Upper lobe of left lung (tissue), 6 donors: ENCODE measurements around the gene RDH5. TPM values are rescaled to one million over a fixed set of nuclear protein-coding genes. Genes with fewer than 3 reads are reported as not detected.

Experiments
- ATAC-seq, 2 donors: fragments of 200-7000 bp; cut with Tn5 transposase; one replicate each; pipeline ENCODE4 v1.9.1; 2022; ENCODE audit warnings: mild to moderate bottlenecking in 2 of 2, moderate library complexity in 2 of 2; ENCODE audit not compliant: low FRiP score in 2 of 2
- DNase-seq, 2 donors: peaks; one replicate each; pipeline ENCODE4 v3.0.0-alpha.2; 2019 to 2020
- H3K27ac ChIP-seq, 4 donors: fragments of 200-600 bp; sonication (generic); one replicate each; pipeline ENCODE4 v1.5.1; 2016 to 2019
- H3K27me3 ChIP-seq, 4 donors: fragments of 200-600 bp; sonication (generic); one replicate each; pipeline ENCODE4 v1.5.1; 2017 to 2019
- H3K36me3 ChIP-seq, 4 donors: fragments of 200-600 bp; sonication (generic); one replicate each; pipeline ENCODE4 v1.5.1; 2016 to 2019
- H3K4me1 ChIP-seq, 4 donors: fragments of 200-600 bp; sonication (generic); one replicate each; pipeline ENCODE4 v1.5.1; 2018 to 2019
- H3K4me3 ChIP-seq, 4 donors: fragments of 200-600 bp; sonication (generic); one replicate each; pipeline ENCODE4 v1.5.1; 2017 to 2019; ENCODE audit warnings: mild to moderate bottlenecking in 2 of 4, moderate library complexity in 1 of 4
- H3K9me3 ChIP-seq, 4 donors: fragments of 200-600 bp; sonication (generic); one replicate each; pipeline ENCODE4 v1.5.1; 2018 to 2019
- CTCF ChIP-seq, 6 experiments: fragments of 450-650 bp in 4 of 6; fragments of 200-600 bp in 2 of 6; sonication (generic) in 2 of 6; IDR thresholded peaks; one replicate each; pipeline ENCODE4 v1.5.1; 2016 to 2019; ENCODE audit warnings: antibody characterized with exemption in 6 of 6
- EP300 ChIP-seq, 4 donors: sonication (generic); formaldehyde crosslinking; IDR thresholded peaks; one replicate each; pipeline ENCODE4 v1.5.1; 2017; ENCODE audit warnings: antibody characterized with exemption in 4 of 4, control low read depth in 2 of 4
- POLR2A ChIP-seq, 4 donors: fragments of 450-650 bp; IDR thresholded peaks; one replicate each; pipeline ENCODE4 v1.5.1; 2016 to 2017; ENCODE audit warnings: antibody characterized with exemption in 4 of 4, mild to moderate bottlenecking in 2 of 4
- POLR2AphosphoS5 ChIP-seq, 2 donors: sonication (generic); formaldehyde crosslinking; IDR thresholded peaks; one replicate each; pipeline ENCODE4 v1.5.1; 2017; ENCODE audit warnings: antibody characterized with exemption in 2 of 2
- WGBS, 2 donors: methylation state at CpG; one replicate each; pipeline ENCODE4 v1.1.5; 2017 to 2018; 5-methylcytosine and 5-hydroxymethylcytosine counted together
- total RNA-seq, 6 donors: library from RNA; depleted of rRNA in 4 of 6; stranded (reverse); fragments of >200 nt in 4 of 6; gene quantifications; one replicate each; pipeline versions ENCODE4 v1.1.0 to v1.2.1, GENCODE V29; 2016 to 2021
- donor health status: DM: no; HTN: no; CAD: no; lungs with moderate emphysema.
- donor health status: DM: no; HTN: yes; CAD: no; lungs with severe emphysema.

The RDH5 gene
- total RNA-seq, 6 donors from 2014 or later, result 3.8 to 37.7 (median 5.6) TPM

DNA sequence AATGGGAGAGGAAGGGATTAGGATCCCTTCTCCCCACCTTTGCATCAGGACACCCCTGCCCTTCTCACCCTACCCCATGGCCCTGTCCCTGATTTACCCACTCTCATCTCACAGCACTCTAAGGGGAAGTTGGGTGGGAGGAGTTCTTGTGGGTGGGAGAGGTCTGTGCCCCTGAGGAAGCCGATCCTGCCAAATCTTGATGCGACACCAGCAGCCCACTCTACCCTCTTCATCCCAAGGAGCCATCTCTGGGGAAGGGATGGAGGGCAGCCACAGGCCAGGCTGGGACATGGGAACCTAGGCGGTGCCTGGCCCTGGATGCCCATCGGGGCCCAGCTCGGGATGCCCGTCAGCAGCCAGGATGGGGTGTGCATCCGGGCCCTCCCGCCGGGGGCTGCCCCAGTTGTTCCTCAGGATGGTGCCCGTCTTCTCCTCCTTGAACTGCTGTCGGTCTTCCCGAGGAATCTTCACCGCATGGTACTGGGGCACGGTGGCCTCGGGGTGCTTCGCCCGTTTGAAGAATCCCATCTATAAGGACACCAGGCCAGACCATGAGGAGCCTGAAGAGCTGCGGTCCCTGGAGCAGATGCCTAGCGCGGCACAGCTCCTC, 35.3 kb upstream of the RDH5 start:
- Histone ChIP-seq H3K4me3 (no peak overlapping the region), H3K4me1 (peaks cover 7 to 16% (median 14%) of the 10 kb centered on the region in 4 donors), H3K9me3 (no peaks in the 10 kb centered on the region), H3K27ac (no peak overlapping the region), H3K36me3 (no peaks in the 10 kb centered on the region), H3K27me3 (no peaks in the 10 kb centered on the region)
- DNase-seq (peak in 1 of 2 donors; percentile 73), ATAC-seq (no peak)
- 95 to 98% methylated on average over 14 to 20 of the region's 20 CpGs for WGBS, 2 donors
- TF ChIP-seq POLR2AphosphoS5 (IDR thresholded peaks at IDR 0.05) (no peak), POLR2A (IDR thresholded peaks at IDR 0.05) (no peak), EP300 (IDR thresholded peaks at IDR 0.05) (no peak), CTCF (IDR thresholded peaks at IDR 0.05) (no peak)

GRCh38 chr12:55685671-55686070, 34.5 kb upstream of the RDH5 start:
- ATAC-seq, result no peak
- Histone ChIP-seq H3K9me3 (no peaks in the 10 kb centered on the region), H3K27ac (no peak overlapping the region), H3K4me1 (peaks cover 7 to 16% (median 14%) of the 10 kb centered on the region in 4 donors), H3K36me3 (no peaks in the 10 kb centered on the region), H3K27me3 (no peaks in the 10 kb centered on the region), H3K4me3 (no peak overlapping the region)
- WGBS, 2 donors, result 92 to 93% methylated on average over 5 of the region's 5 CpGs
- TF ChIP-seq POLR2A (IDR thresholded peaks at IDR 0.05), result no peak
- DNase-seq, result no peak

- DNase-seq (no peak), ATAC-seq (no peak)
- H3K27me3 ChIP-seq, result no peaks in the 10 kb centered on the region
- H3K27ac ChIP-seq, result no peak overlapping the region
- TF ChIP-seq EP300 (IDR thresholded peaks at IDR 0.05) (no peak), CTCF (IDR thresholded peaks at IDR 0.05) (no peak), POLR2A (IDR thresholded peaks at IDR 0.05) (no peak), POLR2AphosphoS5 (IDR thresholded peaks at IDR 0.05) (no peak)
- H3K4me1 ChIP-seq, result peaks cover 5 to 9% (median 7%) of the 10 kb centered on the region in 4 donors
- no peaks in the 10 kb centered on the region for H3K36me3 ChIP-seq
- 86 to 90% methylated on average over 9 of the region's 9 CpGs for WGBS, 2 donors
- H3K4me3 ChIP-seq, result no peak overlapping the region
- no peaks in the 10 kb centered on the region for H3K9me3 ChIP-seq
Measured at GRCh38 chr12:55686366-55687010, 33.7 kb upstream of the RDH5 start.

GRCh38 chr12:55687746-55688145, 32.4 kb upstream of the RDH5 start:
- Histone ChIP-seq H3K27ac (no peak overlapping the region), H3K4me1 (no peaks in the 10 kb centered on the region), H3K27me3 (no peaks in the 10 kb centered on the region), H3K36me3 (no peaks in the 10 kb centered on the region), H3K4me3 (no peak overlapping the region), H3K9me3 (no peaks in the 10 kb centered on the region)
- TF ChIP-seq POLR2A (IDR thresholded peaks at IDR 0.05), result no peak
- TF ChIP-seq POLR2AphosphoS5 (IDR thresholded peaks at IDR 0.05), result no peak
- no peak for TF ChIP-seq EP300 (IDR thresholded peaks at IDR 0.05)
- TF ChIP-seq CTCF (IDR thresholded peaks at IDR 0.05), result no peak
- no peak for DNase-seq
- no peak for ATAC-seq

- DNase-seq, result no peak
- WGBS, 2 donors, result 86 to 87% methylated on average over 16 of the region's 16 CpGs
- no peak for TF ChIP-seq POLR2A (IDR thresholded peaks at IDR 0.05)
Measured at GRCh38 chr12:55688716-55689655, 31.2 kb upstream of the RDH5 start.

More at GRCh38 chr12:55688716-55689655, 31.2 kb upstream of the RDH5 start:
- Histone ChIP-seq H3K36me3 (no peaks in the 10 kb centered on the region), H3K9me3 (no peaks in the 10 kb centered on the region), H3K4me3 (no peak overlapping the region), H3K27me3 (no peaks in the 10 kb centered on the region), H3K4me1 (no peaks in the 10 kb centered on the region), H3K27ac (no peak overlapping the region)
- ATAC-seq, result no peak
